Measurements from ENCODE around the gene PLCL1. TPM values are rescaled to one million over a fixed set of nuclear protein-coding genes. Genes with fewer than 3 reads are reported as not detected.

Gene PLCL1
- total and polyA plus RNA-seq, 8 donors, result 0.38 to 1.5 (median 0.73) TPM

- FAIRE-seq, result no peak
- no peak for ATAC-seq
- no peaks in the 10 kb centered on the region for H3K4me1 ChIP-seq
- no peak overlapping the region for H3K4me3 ChIP-seq
- intact Hi-C loops (cut with DNase I), result no loop called here
- H3K27ac ChIP-seq, result no peak overlapping the region
- WGBS, 2 donors, result 95 to 96% methylated on average over 2 of the region's 2 CpGs
- DNase-seq, result no peak
- TF ChIP-seq CTCF (IDR thresholded peaks at IDR 0.05), result no peak
- no peaks in the 10 kb centered on the region for H3K36me3 ChIP-seq
- no peaks in the 10 kb centered on the region for H3K27me3 ChIP-seq
- no peaks in the 10 kb centered on the region for H3K9me3 ChIP-seq
Measured at GRCh38 chr2:197985029-197985638, 180.7 kb downstream of the PLCL1 start.

GRCh38 chr2:197986977-197987376 lies 182.6 kb downstream of the PLCL1 start:
- H3K4me1 ChIP-seq, result no peaks in the 10 kb centered on the region

GRCh38 chr2:197990356-197990755 lies 186.0 kb downstream of the PLCL1 start:
- no peak for FAIRE-seq

More at GRCh38 chr2:197986977-197987376, 182.6 kb downstream of the PLCL1 start:
- H3K4me3 ChIP-seq, result no peak overlapping the region
- no peak overlapping the region for H3K27ac ChIP-seq
- FAIRE-seq (no peak), DNase-seq (no peak), ATAC-seq (no peak)
- 76 to 84% methylated on average over 3 of the region's 3 CpGs for WGBS, 2 donors
- intact Hi-C loops (cut with DNase I), result no loop called here
- TF ChIP-seq CTCF (IDR thresholded peaks at IDR 0.05), result no peak
- no peaks in the 10 kb centered on the region for H3K27me3 ChIP-seq
- no peaks in the 10 kb centered on the region for H3K36me3 ChIP-seq
- H3K9me3 ChIP-seq, result no peaks in the 10 kb centered on the region

GRCh38 chr2:197992482-197993133 lies 188.2 kb downstream of the PLCL1 start:
- TF ChIP-seq CTCF (IDR thresholded peaks at IDR 0.05), result no peak
- no peaks in the 10 kb centered on the region for H3K4me1 ChIP-seq
- H3K36me3 ChIP-seq, result no peaks in the 10 kb centered on the region
- 85 to 89% methylated on average over 4 of the region's 4 CpGs for WGBS, 2 donors
- no peak overlapping the region for H3K27ac ChIP-seq
- no peak overlapping the region for H3K4me3 ChIP-seq
- FAIRE-seq, result no peak
- no peaks in the 10 kb centered on the region for H3K9me3 ChIP-seq
- DNase-seq, result no peak
- no peak for ATAC-seq
- no peaks in the 10 kb centered on the region for H3K27me3 ChIP-seq
- intact Hi-C loops (cut with DNase I), result no loop called here

More at GRCh38 chr2:197990356-197990755, 186.0 kb downstream of the PLCL1 start:
- Histone ChIP-seq H3K27me3 (no peaks in the 10 kb centered on the region), H3K4me3 (no peak overlapping the region), H3K4me1 (no peaks in the 10 kb centered on the region), H3K36me3 (no peaks in the 10 kb centered on the region), H3K27ac (no peak overlapping the region), H3K9me3 (no peaks in the 10 kb centered on the region)
- WGBS, 2 donors, result 96 to 98% methylated on average over 2 of the region's 2 CpGs
- ATAC-seq (no peak), DNase-seq (no peak)
- intact Hi-C loops (cut with DNase I), result no loop called here
- TF ChIP-seq CTCF (IDR thresholded peaks at IDR 0.05), result no peak

- Histone ChIP-seq H3K27ac (no peak overlapping the region), H3K27me3 (no peaks in the 10 kb centered on the region), H3K9me3 (no peaks in the 10 kb centered on the region), H3K4me1 (no peaks in the 10 kb centered on the region), H3K4me3 (no peak overlapping the region), H3K36me3 (no peaks in the 10 kb centered on the region)
- no peak for ATAC-seq
- no peak for TF ChIP-seq CTCF (IDR thresholded peaks at IDR 0.05)
- intact Hi-C loops (cut with DNase I), result no loop called here
- no peak for DNase-seq
- no peak for FAIRE-seq
Measured at GRCh38 chr2:197993363-197993762, 189.0 kb downstream of the PLCL1 start.
